MCF 10A (cell line): Measurements from ENCODE around the gene SEZ6L. TPM values are rescaled to one million over a fixed set of nuclear protein-coding genes. Genes with fewer than 3 reads are reported as not detected.

Experiments
- BruUV-seq: library from RNA; stranded (reverse); fragments of 400-500 nt; replicated peaks from 2 replicates; lab custom pipeline; 2021; lab: Mats Ljungman, UMichigan
- CTCF ChIA-PET: fragments of 300-600 bp; sonication (Branson Sonifier 250); formaldehyde crosslinking; extraction: SDS; loops from one replicate; lab custom pipeline; 2021; ENCODE audit warnings: antibody characterized with exemption, inconsistent platforms; lab: Yijun Ruan, JAX
- POLR2A ChIA-PET: fragments of 300-600, 350-650 bp; sonication (Branson Sonifier 250); formaldehyde crosslinking; extraction: SDS; loops from one replicate; lab custom pipeline; 2020; ENCODE audit warnings: antibody characterized with exemption, inconsistent platforms; lab: Yijun Ruan, JAX
- DNase-seq: peaks from one replicate; pipeline ENCODE4 v3.0.0-alpha.2; 2018; ENCODE audit not compliant: unreplicated experiment
- H3K27ac Mint-ChIP-seq: one replicate; pipeline ENCODE4 v1.8.0; 2022; ENCODE audit warnings: mild to moderate bottlenecking, low read depth, mixed read lengths; ENCODE audit not compliant: unreplicated experiment
- H3K27me3 Mint-ChIP-seq: one replicate; pipeline ENCODE4 v1.8.0; 2022; ENCODE audit warnings: mixed read lengths; ENCODE audit not compliant: insufficient read depth, unreplicated experiment
- H3K36me3 Mint-ChIP-seq: one replicate; pipeline ENCODE4 v1.8.0; 2022; ENCODE audit warnings: mild to moderate bottlenecking, moderate library complexity, mixed read lengths; ENCODE audit not compliant: insufficient read depth, unreplicated experiment
- H3K4me1 Mint-ChIP-seq: one replicate; pipeline ENCODE4 v1.8.0; 2022; ENCODE audit warnings: mixed read lengths; ENCODE audit not compliant: insufficient read depth, unreplicated experiment
- H3K4me3 Mint-ChIP-seq: one replicate; pipeline ENCODE4 v1.8.0; 2022; ENCODE audit warnings: mild to moderate bottlenecking, moderate library complexity, mixed read lengths; ENCODE audit not compliant: unreplicated experiment
- H3K9me3 Mint-ChIP-seq: one replicate; pipeline ENCODE4 v1.8.0; 2022; ENCODE audit warnings: mixed read lengths; ENCODE audit not compliant: unreplicated experiment
- intact Hi-C: fragments of 100-400 bp; cut with micrococcal nuclease; formaldehyde crosslinking; loops from 2 replicates; pipeline ENCODE4 v1.14.1; 2022
- total RNA-seq: library from RNA; stranded (reverse); gene quantifications from 2 replicates; pipeline ENCODE4 v1.2.3, GENCODE V29; 2022
- TF ChIP-seq, protein P1 (sequence below): fragments of 200-600 bp; IDR thresholded peaks from one replicate; pipeline ENCODE4 v1.8.0; 2022; ENCODE audit warnings: antibody characterized with exemption, mild to moderate bottlenecking; ENCODE audit not compliant: unreplicated experiment

SEZ6L gene
- total RNA-seq, 1 experiment from 2014 or later, result not detected

DNA sequence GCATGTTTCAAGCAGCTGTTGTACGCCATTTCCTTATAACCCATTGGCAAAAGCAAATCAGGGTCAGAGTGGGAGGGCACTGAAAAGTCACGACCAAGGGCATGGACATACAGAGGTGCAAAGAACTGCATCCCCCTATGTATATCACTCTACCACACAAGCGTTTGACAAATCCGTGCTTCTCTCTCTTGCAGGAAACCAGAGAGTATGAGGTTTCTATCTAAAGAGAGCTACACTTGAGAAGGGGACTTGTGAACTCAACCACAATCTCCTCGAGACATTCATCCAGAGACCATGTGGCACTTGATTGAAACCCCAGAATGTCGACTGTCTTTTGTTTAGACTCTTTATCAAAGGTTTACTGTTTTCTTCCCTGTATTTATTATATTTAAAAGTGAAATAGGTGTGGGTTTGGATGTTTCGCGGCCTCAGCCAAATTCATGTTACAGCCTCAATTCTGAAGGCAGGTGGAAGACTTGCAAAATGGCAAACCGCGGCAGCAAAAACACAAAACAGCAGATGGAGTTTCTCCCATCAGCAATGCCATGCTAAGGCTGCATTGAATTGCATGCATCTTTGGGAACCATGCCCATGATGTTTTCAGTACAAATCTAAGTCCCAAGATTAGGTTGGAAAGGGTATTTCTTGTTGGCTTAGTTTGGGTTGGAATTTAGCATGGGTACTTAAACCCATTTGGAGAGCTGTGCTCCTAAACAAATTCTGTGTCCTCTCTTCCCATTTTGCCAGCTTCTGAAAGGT, 211.0 kb downstream of the SEZ6L start:
- BruUV-seq, result no TSS peak
- peaks cover 89% of the 10 kb centered on the region for H3K27me3 Mint-ChIP-seq
- ChIA-PET CTCF (interaction anchor here (0.6 to 16.7 kb wide), 3 partner anchors 16 to 286 kb away, joined by 3 to 192 read pairs (median 3); no protein-coding TSS in a partner anchor), POLR2A (no interaction called here)
- no peak overlapping the region for H3K4me3 Mint-ChIP-seq
- intact Hi-C loops, result no loop called here
- H3K36me3 Mint-ChIP-seq, result no peaks in the 10 kb centered on the region
- H3K27ac Mint-ChIP-seq, result no peak overlapping the region
- TF ChIP-seq, protein P1, sequence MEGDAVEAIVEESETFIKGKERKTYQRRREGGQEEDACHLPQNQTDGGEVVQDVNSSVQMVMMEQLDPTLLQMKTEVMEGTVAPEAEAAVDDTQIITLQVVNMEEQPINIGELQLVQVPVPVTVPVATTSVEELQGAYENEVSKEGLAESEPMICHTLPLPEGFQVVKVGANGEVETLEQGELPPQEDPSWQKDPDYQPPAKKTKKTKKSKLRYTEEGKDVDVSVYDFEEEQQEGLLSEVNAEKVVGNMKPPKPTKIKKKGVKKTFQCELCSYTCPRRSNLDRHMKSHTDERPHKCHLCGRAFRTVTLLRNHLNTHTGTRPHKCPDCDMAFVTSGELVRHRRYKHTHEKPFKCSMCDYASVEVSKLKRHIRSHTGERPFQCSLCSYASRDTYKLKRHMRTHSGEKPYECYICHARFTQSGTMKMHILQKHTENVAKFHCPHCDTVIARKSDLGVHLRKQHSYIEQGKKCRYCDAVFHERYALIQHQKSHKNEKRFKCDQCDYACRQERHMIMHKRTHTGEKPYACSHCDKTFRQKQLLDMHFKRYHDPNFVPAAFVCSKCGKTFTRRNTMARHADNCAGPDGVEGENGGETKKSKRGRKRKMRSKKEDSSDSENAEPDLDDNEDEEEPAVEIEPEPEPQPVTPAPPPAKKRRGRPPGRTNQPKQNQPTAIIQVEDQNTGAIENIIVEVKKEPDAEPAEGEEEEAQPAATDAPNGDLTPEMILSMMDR, result no peak
- no peak for DNase-seq
- no peaks in the 10 kb centered on the region for H3K9me3 Mint-ChIP-seq
- no peaks in the 10 kb centered on the region for H3K4me1 Mint-ChIP-seq

DNA sequence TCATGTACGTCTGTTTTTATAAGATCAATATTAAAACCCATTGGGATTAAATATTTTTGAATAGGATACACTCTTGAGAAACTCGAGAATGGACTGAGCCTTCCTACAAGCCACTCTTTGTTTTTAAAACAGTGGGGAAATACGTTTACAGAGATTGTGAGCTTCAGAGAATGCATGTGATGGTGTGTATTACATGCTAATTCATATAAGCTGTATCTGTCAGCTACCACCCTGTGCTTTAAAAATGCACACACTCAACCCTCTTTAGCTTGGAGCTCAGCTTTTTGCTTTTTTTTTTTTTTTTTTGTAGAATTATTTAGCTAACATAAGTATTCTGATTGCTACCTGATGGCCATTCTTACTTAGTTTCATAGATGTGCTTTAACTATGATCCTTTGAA, 213.5 kb downstream of the SEZ6L start:
- no peak for DNase-seq
- no peaks in the 10 kb centered on the region for H3K9me3 Mint-ChIP-seq
- H3K36me3 Mint-ChIP-seq, result no peaks in the 10 kb centered on the region
- TF ChIP-seq, protein P1, result no peak
- H3K27me3 Mint-ChIP-seq, result peaks cover 78% of the 10 kb centered on the region
- no peak overlapping the region for H3K27ac Mint-ChIP-seq
- no peaks in the 10 kb centered on the region for H3K4me1 Mint-ChIP-seq
- BruUV-seq, result no TSS peak
- H3K4me3 Mint-ChIP-seq, result no peak overlapping the region
- intact Hi-C loops, result no loop called here
- CTCF ChIA-PET, result interaction anchor here (0.6 to 16.7 kb wide), 5 partner anchors 13 to 282 kb away, joined by 3 to 192 read pairs (median 4); no protein-coding TSS in a partner anchor
- POLR2A ChIA-PET, result no interaction called here

DNA sequence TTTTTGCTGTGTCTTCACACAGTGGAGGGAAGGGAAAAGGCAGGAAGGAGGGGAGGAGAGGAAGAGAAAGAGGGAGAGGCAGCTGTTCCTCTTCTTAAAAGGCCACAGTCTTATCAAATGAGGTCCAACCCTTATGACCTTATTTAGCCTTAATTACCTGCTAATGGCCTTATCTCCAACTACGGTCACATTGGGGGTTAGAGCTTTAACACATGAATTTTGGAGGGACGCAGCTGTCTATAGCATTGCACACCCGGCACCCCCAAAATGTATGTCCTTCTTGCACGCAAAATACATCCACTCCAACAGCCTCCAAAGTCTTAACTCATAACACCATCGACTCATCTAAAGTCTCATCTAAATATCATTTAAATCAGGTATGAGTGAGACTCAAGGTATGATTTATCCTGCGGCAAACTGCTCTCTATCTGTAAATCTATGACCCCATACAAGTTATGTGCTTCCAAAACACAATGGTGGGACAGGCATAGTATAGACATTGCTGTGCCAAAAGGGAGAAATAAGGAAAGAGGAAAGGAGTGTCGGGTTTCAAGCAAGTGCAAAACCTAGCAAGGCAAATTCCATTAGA, 214.8 kb downstream of the SEZ6L start:
- DNase-seq, result no peak
- CTCF ChIA-PET, result interaction anchor here (0.6 to 16.7 kb wide), 7 partner anchors 10 to 78 kb away, joined by 3 to 192 read pairs (median 4); no protein-coding TSS in a partner anchor
- Mint-ChIP-seq H3K4me3 (no peak overlapping the region), H3K4me1 (no peaks in the 10 kb centered on the region), H3K9me3 (no peaks in the 10 kb centered on the region), H3K27ac (no peak overlapping the region), H3K27me3 (peaks cover 84% of the 10 kb centered on the region), H3K36me3 (no peaks in the 10 kb centered on the region)
- TF ChIP-seq, protein P1, result no peak
- no TSS peak for BruUV-seq
- POLR2A ChIA-PET, result interaction anchor here (0.6 kb wide), 1 partner anchor 12 kb away, joined by 3 read pairs; no protein-coding TSS in a partner anchor
- intact Hi-C loops, result no loop called here

DNA sequence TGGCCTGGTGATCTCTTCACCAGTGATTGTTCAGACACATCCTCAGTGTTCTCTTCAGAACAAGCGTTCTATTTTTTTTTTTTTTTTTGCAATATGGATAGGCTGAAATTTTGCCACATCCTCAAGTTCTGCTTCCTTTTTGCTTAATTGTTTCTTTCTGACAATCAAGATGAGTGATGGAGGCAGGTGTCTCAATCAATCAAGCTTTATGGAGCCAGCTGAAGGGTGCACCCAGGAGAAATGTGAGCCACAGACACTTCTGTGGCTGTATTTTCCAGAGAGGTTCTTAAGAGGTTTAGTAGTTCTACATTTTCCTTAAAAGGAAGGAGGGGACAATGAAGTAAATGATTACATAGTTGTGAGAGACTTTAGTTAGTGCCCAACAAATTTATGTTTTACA, 215.9 kb downstream of the SEZ6L start:
- Mint-ChIP-seq H3K27ac (no peak overlapping the region), H3K9me3 (no peaks in the 10 kb centered on the region), H3K4me1 (no peaks in the 10 kb centered on the region), H3K27me3 (peaks cover 80% of the 10 kb centered on the region), H3K36me3 (no peaks in the 10 kb centered on the region), H3K4me3 (no peak overlapping the region)
- no peak for DNase-seq
- no TSS peak for BruUV-seq
- TF ChIP-seq, protein P1, result no peak
- POLR2A ChIA-PET, result no interaction called here
- CTCF ChIA-PET, result interaction anchor here (0.7 to 16.7 kb wide), 4 partner anchors 15 to 76 kb away, joined by 3 to 192 read pairs (median 3); no protein-coding TSS in a partner anchor
- intact Hi-C loops, result no loop called here
